Measurements from ENCODE around the gene CLDN19.

DNA sequence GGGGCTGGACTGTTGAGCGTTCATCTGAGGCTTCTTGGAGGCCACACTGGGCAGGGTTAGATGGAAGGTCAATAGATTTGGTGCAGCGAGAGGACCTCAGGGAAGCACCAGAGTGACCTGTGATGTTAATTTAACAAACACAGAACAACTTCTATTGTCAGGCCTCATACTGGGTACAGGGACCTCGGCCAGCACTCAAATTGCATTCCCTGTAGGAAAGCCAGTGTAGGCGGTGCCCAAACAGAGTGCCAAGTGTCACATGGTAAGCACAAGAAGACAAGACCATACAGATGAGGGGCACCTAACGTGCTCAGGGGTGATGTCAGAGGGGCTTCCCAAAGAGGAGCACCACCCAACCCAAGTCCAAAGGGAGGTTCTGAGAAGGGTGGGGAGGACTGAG, 46.1 kb upstream of the CLDN19 start:
- TF ChIP-seq, protein P1, sequence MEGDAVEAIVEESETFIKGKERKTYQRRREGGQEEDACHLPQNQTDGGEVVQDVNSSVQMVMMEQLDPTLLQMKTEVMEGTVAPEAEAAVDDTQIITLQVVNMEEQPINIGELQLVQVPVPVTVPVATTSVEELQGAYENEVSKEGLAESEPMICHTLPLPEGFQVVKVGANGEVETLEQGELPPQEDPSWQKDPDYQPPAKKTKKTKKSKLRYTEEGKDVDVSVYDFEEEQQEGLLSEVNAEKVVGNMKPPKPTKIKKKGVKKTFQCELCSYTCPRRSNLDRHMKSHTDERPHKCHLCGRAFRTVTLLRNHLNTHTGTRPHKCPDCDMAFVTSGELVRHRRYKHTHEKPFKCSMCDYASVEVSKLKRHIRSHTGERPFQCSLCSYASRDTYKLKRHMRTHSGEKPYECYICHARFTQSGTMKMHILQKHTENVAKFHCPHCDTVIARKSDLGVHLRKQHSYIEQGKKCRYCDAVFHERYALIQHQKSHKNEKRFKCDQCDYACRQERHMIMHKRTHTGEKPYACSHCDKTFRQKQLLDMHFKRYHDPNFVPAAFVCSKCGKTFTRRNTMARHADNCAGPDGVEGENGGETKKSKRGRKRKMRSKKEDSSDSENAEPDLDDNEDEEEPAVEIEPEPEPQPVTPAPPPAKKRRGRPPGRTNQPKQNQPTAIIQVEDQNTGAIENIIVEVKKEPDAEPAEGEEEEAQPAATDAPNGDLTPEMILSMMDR (conservative IDR thresholded peaks at IDR 0.05), result no peak
- no peak for TF ChIP-seq ZFX (IDR thresholded peaks at IDR 0.05)

Data from C4-2B (cell line).